ENCODE measurements around the gene TRMT2A.

GRCh38 chr22:20135265-20135664 lies 18.2 kb upstream of the TRMT2A start:
- no peak for TF ChIP-seq CTCF (IDR thresholded peaks at IDR 0.05; ENCODE audit: insufficient read depth, low read length)
- no peak for TF ChIP-seq POLR2AphosphoS5 (IDR thresholded peaks at IDR 0.05; ENCODE audit: low read depth)
- no peak for TF ChIP-seq SPI1 (IDR thresholded peaks at IDR 0.05; ENCODE audit: borderline replicate concordance, low read depth)
- no peak for TF ChIP-seq REST (IDR thresholded peaks at IDR 0.05; ENCODE audit: insufficient replicate concordance, low read depth)
